HG03565 (cell line): ENCODE data around the gene SYCE1L.

Experiments used
- ATAC-seq: cut with Tn5 transposase; IDR thresholded peaks from one replicate; pipeline ENCODE4 v1.9.1; 2021; ENCODE audit warnings: mild to moderate bottlenecking, moderate library complexity; ENCODE audit not compliant: unreplicated experiment

Gene SYCE1L

DNA sequence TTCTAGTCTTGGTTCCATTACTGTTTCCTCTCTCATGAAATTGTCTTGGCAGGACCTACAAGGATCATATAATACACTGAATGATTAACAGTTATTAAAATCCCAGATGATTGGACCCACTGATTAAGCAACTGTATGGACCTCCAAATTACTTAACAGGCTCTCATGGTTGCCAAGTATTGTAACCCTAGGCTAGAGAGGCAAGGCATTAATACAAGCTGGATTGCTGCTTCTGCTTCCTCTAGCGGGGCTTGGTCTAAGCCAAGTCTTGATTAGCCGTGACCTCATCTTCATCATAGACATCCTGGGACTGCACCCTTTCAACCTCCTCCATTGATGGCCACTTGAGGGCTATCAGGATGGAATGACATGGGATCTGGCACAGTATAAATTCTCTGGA, 46.9 kb downstream of the SYCE1L start:
- ATAC-seq, result no peak

DNA sequence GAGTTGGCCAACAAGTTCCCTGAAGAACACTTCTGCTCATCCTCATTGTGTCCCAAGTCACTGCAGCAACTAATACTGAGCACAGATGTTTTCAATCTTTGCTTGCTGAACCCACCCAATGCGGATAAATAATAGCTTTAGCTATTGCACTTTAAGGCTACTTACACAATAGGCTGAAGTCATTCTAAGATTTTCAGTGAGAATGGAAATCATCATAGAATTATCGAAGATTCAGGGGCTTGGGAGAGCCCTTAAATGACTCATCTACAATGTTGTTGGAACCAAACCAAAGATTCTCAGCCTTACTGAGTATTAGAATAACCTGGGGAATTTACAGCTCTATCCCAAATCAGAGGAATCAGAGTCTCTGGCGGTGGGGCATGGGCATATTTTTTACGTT, 51.2 kb downstream of the SYCE1L start:
- ATAC-seq, result no peak
